ENCODE measurements around the gene GOPC.

- TF ChIP-seq SMC3 (IDR thresholded peaks at IDR 0.05; ENCODE audit: low read length): no peak
- no peak for TF ChIP-seq POLR2A (IDR thresholded peaks at IDR 0.05; ENCODE audit: insufficient read depth in 1 of 2, low read depth in 2 of 2, low read length in 2 of 2)
- no peak for TF ChIP-seq MAFF (IDR thresholded peaks at IDR 0.05; ENCODE audit: low read depth, low read length)
- TF ChIP-seq EZH2 (conservative IDR thresholded peaks at IDR 0.05; ENCODE audit: low read depth, low read length): no peak
- no peak for TF ChIP-seq E2F1 (CRISPR knock-in tag; IDR thresholded peaks at IDR 0.05)
- no peak for TF ChIP-seq CTCF (CRISPR knock-in tag; IDR thresholded peaks at IDR 0.05)
- TF ChIP-seq ZMYM3 (CRISPR knock-in tag; IDR thresholded peaks at IDR 0.05): no peak
- TF ChIP-seq SP1 (IDR thresholded peaks at IDR 0.05): no peak
- no peak for TF ChIP-seq SP1 (CRISPR knock-in tag; IDR thresholded peaks at IDR 0.05)
- TF ChIP-seq HNF1A (IDR thresholded peaks at IDR 0.05; ENCODE audit: low read depth): no peak
- no peak for TF ChIP-seq HNF1A (CRISPR knock-in tag; IDR thresholded peaks at IDR 0.05; ENCODE audit: borderline replicate concordance)
- no peak for TF ChIP-seq RAD21 (CRISPR knock-in tag; IDR thresholded peaks at IDR 0.05)
- TF ChIP-seq IKZF5 (CRISPR knock-in tag; IDR thresholded peaks at IDR 0.05): no peak
- no peak for TF ChIP-seq MXI1 (IDR thresholded peaks at IDR 0.05; ENCODE audit: borderline replicate concordance, low read depth, low read length)
Measured at GRCh38 chr6:117617210-117618035, 15.1 kb upstream of the GOPC start.
